GM12878 (cell line): ENCODE results near the gene PNPLA5. TPM values are rescaled to one million over a fixed set of nuclear protein-coding genes. Genes with fewer than 3 reads are reported as not detected.

ENCODE experiments used
- E2F8 ChIP-seq: fragments of 450-650 bp; IDR thresholded peaks from 2 replicates; pipeline ENCODE4 v1.6.1; 2018; ENCODE audit warnings: mild to moderate bottlenecking, low read depth, moderate library complexity; ENCODE audit not compliant: partially characterized antibody
- EZH2 ChIP-seq: IDR thresholded peaks from 2 replicates; pipeline ENCODE4 v1.6.1; 2012; ENCODE audit warnings: low read depth, mild to moderate bottlenecking, control low read depth, inconsistent platforms, low read length, borderline replicate concordance; ENCODE audit not compliant: control insufficient read depth
- HDAC2 ChIP-seq: fragments of 200-600 bp; sonication (generic); IDR thresholded peaks from 2 replicates; pipeline ENCODE4 v1.6.1; 2017
- IKZF1 ChIP-seq: fragments of 450-650 bp; conservative IDR thresholded peaks from 2 replicates; pipeline ENCODE4 v1.6.1; 2017; ENCODE audit warnings: antibody characterized with exemption, mild to moderate bottlenecking
- IRF3 ChIP-seq: fragments of 450-650 bp; IDR thresholded peaks from 2 replicates; pipeline ENCODE4 v1.6.1; 2014; ENCODE audit warnings: mild to moderate bottlenecking
- IRF4 ChIP-seq: IDR thresholded peaks from 2 replicates; pipeline ENCODE4 v1.6.1; 2011; ENCODE audit warnings: low read depth, low read length
- PAX5 ChIP-seq: IDR thresholded peaks from 2 replicates; pipeline ENCODE4 v1.6.1; 2011; ENCODE audit warnings: low read depth, low read length, borderline replicate concordance
- PKNOX1 ChIP-seq: fragments of 450-650 bp; IDR thresholded peaks from 2 replicates; pipeline ENCODE4 v1.6.1; 2016; ENCODE audit warnings: mild to moderate bottlenecking
- RBBP5 ChIP-seq: fragments of 200-600 bp; sonication (generic); conservative IDR thresholded peaks from 2 replicates; pipeline ENCODE4 v1.6.1; 2016
- RFX5 ChIP-seq: IDR thresholded peaks from 2 replicates; pipeline ENCODE4 v1.6.1; 2011; ENCODE audit warnings: low read depth, low read length, improper control_type of control experiment
- SMAD5 ChIP-seq: IDR thresholded peaks from 2 replicates; pipeline ENCODE4 v1.6.1; 2016; ENCODE audit warnings: antibody characterized with exemption, low read depth
- SPI1 ChIP-seq: IDR thresholded peaks from 2 replicates; pipeline ENCODE4 v1.6.1; 2011; ENCODE audit warnings: low read depth, mild to moderate bottlenecking, low read length, moderate library complexity, borderline replicate concordance; ENCODE audit not compliant: insufficient read depth
- polyA plus RNA-seq, 11 experiments: library from polyadenylated mRNA; depleted of rRNA in 4 of 11; unstranded in 6 of 11; stranded (reverse) in 5 of 11; fragments of >200 nt; fragmentation: Nextera tagmentation in 4 of 11; fragmentation: Illumina TruSeq in 1 of 11; extraction: Ambion mirVana in 4 of 11; extraction: Trizol in 1 of 11; gene quantifications; 1 replicate in 1 of 11; 2 replicates in 10 of 11; pipeline versions ENCODE4 v1.2.1 to v1.2.3, GENCODE V29; 2011 to 2016; ENCODE audit warnings: inconsistent platforms in 2 of 11, missing spikeins in 2 of 11, low read depth in 1 of 11
- total RNA-seq, 4 experiments: library from RNA; depleted of rRNA in 3 of 4; stranded (reverse); fragments of >200 nt in 3 of 4; fragmentation: Illumina TruSeq in 1 of 4; extraction: Trizol in 1 of 4; gene quantifications; 2 replicates each; pipeline versions ENCODE4 v1.2.1 to v1.2.3, GENCODE V29; 2013 to 2021

Gene PNPLA5
- total and polyA plus RNA-seq, 10 of the 15 experiments (the other 5 are each of a cell fraction or from before 2014, with no cell fraction given): not detected

- no peak for TF ChIP-seq SMAD5
- TF ChIP-seq RFX5: no peak
- TF ChIP-seq HDAC2: no peak
- TF ChIP-seq E2F8: no peak
- no peak for TF ChIP-seq IRF4
- TF ChIP-seq RBBP5: no peak
- TF ChIP-seq SPI1: no peak
- no peak for TF ChIP-seq PAX5
- TF ChIP-seq IRF3: no peak
- TF ChIP-seq PKNOX1: no peak
- TF ChIP-seq EZH2: no peak
- no peak for TF ChIP-seq IKZF1
These were observed 49.6 kb upstream of the PNPLA5 start (continued) for GRCh38 chr22:43941449-43941848.
